Measurements from ENCODE around the gene ADGRV1. TPM values are rescaled to one million over a fixed set of nuclear protein-coding genes. Genes with fewer than 3 reads are reported as not detected.

ADGRV1 gene
- total RNA-seq, 4 donors from 2014 or later, result 2.5 to 7.5 (median 4.5) TPM

- WGBS, result 84% methylated on average over 6 of the region's 6 CpGs
- peaks cover 10% of the 10 kb centered on the region for H3K4me1 ChIP-seq
These were observed 537.3 kb downstream of the ADGRV1 start for GRCh38 chr5:91095786-91096385.

DNA sequence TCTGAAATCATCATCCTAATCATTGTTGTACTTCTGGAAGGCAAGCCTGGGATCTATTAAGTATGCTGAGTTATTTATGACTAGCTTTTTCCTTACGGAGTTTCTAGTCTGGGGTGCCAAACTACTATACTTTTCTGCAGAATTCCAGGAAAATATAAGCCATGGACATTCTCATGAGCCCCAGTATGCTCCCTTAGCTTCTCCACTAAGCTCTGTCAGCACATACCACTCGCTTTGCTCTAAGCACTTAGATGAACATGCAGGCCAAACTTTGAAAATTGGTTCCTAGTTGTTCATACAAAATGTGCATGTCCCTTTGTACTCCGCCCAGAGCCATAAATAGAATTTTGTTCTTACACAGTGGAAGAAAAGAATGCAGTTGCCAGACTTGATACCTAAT lies 539.9 kb downstream of the ADGRV1 start:
- WGBS, result 36% methylated on average over 3 of the region's 3 CpGs
- Histone ChIP-seq H3K4me1 (peaks cover 19% of the 10 kb centered on the region), H3K9me3 (no peaks in the 10 kb centered on the region), H3K4me3 (no peak overlapping the region), H3K27me3 (no peaks in the 10 kb centered on the region), H3K36me3 (no peaks in the 10 kb centered on the region), H3K27ac (no peak overlapping the region)
- DNase-seq (ENCODE audit: low spot score in 2 of 2), result no peak
- TF ChIP-seq CTCF (IDR thresholded peaks at IDR 0.05) (no peak), POLR2A (IDR thresholded peaks at IDR 0.05) (no peak), POLR2AphosphoS5 (IDR thresholded peaks at IDR 0.05) (no peak), EP300 (IDR thresholded peaks at IDR 0.05) (no peak)

More at GRCh38 chr5:91095786-91096385, 537.3 kb downstream of the ADGRV1 start:
- no peaks in the 10 kb centered on the region for H3K36me3 ChIP-seq
- H3K9me3 ChIP-seq, result no peaks in the 10 kb centered on the region
- H3K27me3 ChIP-seq, result no peaks in the 10 kb centered on the region
- DNase-seq (ENCODE audit: low spot score in 2 of 2), result no peak
- no peak overlapping the region for H3K4me3 ChIP-seq
- no peak overlapping the region for H3K27ac ChIP-seq
- TF ChIP-seq CTCF (IDR thresholded peaks at IDR 0.05), result no peak
- no peak for TF ChIP-seq POLR2A (IDR thresholded peaks at IDR 0.05)
- TF ChIP-seq POLR2AphosphoS5 (IDR thresholded peaks at IDR 0.05), result no peak
- no peak for TF ChIP-seq EP300 (IDR thresholded peaks at IDR 0.05)

DNA sequence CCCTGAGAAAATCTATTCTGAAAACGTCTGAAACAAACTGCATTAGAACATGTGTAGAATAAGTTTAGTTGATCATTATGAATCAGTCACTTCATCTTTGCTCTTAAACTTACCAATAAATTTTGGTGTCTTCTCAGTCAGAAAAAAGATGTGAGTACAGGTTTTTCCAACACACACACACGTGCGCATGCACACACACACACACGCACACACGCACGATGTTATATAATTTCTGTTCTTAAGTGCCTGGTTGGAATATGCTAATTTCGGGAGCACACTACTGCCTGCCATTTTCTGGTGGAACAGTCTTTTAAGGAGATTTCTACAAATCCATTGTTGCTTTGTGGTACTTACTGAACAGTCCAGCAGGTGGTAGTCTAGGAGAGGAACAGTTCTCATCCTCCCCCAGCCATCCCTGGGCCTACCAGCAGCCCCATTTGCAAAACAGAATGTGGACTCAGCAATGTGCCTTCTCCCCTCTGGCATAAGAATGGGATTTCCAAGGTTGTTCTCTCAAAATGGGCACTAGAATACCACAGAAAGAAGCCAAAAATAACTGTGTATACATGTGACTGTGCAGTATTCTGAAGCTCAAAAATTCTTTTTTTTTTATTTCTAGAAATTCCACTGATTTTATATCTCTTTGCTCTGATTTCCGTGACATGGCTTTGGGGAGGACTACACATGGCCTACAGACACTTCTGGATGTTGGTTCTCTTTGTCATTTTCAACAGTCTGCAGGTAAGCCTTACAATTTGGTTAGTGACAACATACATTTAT lies 543.2 kb downstream of the ADGRV1 start:
- WGBS, result 33% methylated on average over 8 of the region's 8 CpGs
- H3K4me3 ChIP-seq, result no peak overlapping the region
- H3K27ac ChIP-seq, result no peak overlapping the region
- H3K27me3 ChIP-seq, result no peaks in the 10 kb centered on the region
- no peaks in the 10 kb centered on the region for H3K9me3 ChIP-seq
- no peaks in the 10 kb centered on the region for H3K36me3 ChIP-seq
- TF ChIP-seq CTCF (IDR thresholded peaks at IDR 0.05) (peak; percentile 70 to 84), POLR2AphosphoS5 (IDR thresholded peaks at IDR 0.05) (no peak), EP300 (IDR thresholded peaks at IDR 0.05) (no peak), POLR2A (IDR thresholded peaks at IDR 0.05) (no peak)
- H3K4me1 ChIP-seq, result peaks cover 23% of the 10 kb centered on the region
- DNase-seq (ENCODE audit: low spot score in 2 of 2), result peak in 1 of 2 donors; percentile 79

DNA sequence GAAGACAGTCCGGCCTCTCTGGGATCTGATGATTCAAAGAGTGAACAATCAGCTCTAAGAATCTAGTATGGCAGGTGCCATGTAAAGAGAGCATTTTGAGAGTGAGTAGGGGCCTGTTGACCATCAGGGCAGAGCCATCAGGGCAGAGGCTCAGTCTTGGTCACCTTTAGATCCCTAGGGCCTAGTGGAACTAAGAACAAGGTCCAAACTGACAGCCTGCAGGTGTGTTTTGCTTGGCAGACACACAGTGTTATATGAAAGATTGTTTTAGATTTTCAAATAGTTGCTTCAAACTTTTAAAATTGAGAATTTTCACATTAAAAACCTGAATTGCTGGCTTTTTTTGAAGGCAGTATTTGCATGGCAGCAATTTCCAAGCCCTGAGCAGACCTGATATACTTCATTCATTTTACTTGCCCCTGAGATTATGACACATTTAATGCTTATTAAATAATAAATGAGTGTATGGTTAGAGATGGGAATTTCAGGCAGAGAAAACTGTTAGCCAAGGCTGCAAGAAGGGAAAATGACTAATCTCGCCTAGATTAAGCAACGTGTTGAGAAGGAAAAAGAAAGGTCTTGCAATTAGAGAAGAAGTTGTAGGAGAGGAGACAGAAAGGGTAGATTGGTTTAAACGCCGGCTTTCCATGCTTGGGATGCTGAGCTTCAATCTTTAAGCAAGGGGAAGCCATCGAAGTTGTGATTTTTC lies 544.9 kb downstream of the ADGRV1 start:
- no peaks in the 10 kb centered on the region for H3K36me3 ChIP-seq
- no peaks in the 10 kb centered on the region for H3K27me3 ChIP-seq
- TF ChIP-seq POLR2A (IDR thresholded peaks at IDR 0.05) (no peak), CTCF (IDR thresholded peaks at IDR 0.05) (no peak), EP300 (IDR thresholded peaks at IDR 0.05) (no peak), POLR2AphosphoS5 (IDR thresholded peaks at IDR 0.05) (no peak)
- H3K4me1 ChIP-seq, result peaks cover 18% of the 10 kb centered on the region
- no peak for DNase-seq (ENCODE audit: low spot score in 2 of 2)
- no peak overlapping the region for H3K4me3 ChIP-seq
- peak overlapping the region; percentile 5 for H3K27ac ChIP-seq
- WGBS, result 76% methylated on average over 6 of the region's 6 CpGs
- H3K9me3 ChIP-seq, result no peaks in the 10 kb centered on the region

DNA sequence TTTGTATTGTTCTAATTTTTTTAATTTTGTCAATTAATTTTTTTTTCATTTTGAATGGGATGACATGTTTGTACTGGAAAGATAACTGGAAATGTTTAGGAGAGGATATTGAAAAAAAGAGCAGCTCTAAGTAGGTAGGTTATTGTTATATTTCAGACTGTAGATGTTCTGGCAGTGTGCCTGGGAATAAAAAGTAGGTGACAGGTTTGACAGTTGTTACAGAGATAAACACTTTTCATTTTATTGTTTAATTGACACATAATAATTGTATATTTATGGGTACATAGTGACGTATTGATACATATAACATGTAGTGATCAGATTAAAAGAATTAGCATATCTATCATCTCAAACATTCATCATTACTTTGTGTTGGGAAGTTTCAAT lies 545.5 kb downstream of the ADGRV1 start:
- H3K27ac ChIP-seq, result no peak overlapping the region

More for the DNA sequence above, 545.5 kb downstream of the ADGRV1 start:
- Histone ChIP-seq H3K4me1 (peaks cover 13% of the 10 kb centered on the region), H3K9me3 (no peaks in the 10 kb centered on the region), H3K27me3 (no peaks in the 10 kb centered on the region), H3K4me3 (no peak overlapping the region), H3K36me3 (no peaks in the 10 kb centered on the region)
- WGBS, result 65% methylated on average over 1 of the region's 1 CpG
- no peak for TF ChIP-seq POLR2A (IDR thresholded peaks at IDR 0.05)
- TF ChIP-seq EP300 (IDR thresholded peaks at IDR 0.05), result no peak
- no peak for TF ChIP-seq POLR2AphosphoS5 (IDR thresholded peaks at IDR 0.05)
- TF ChIP-seq CTCF (IDR thresholded peaks at IDR 0.05), result no peak
- DNase-seq (ENCODE audit: low spot score in 2 of 2), result no peak
